Ishikawa (cell line): ENCODE measurements around the gene THSD4.

Source experiments
- EGR1 ChIP-seq: IDR thresholded peaks from 2 replicates; pipeline ENCODE4 v1.6.1; 2012
- EP300 ChIP-seq: IDR thresholded peaks from 2 replicates; pipeline ENCODE4 v1.6.1; 2012; ENCODE audit warnings: borderline replicate concordance
- RAD21 ChIP-seq: IDR thresholded peaks from 2 replicates; pipeline ENCODE4 v1.6.1; 2012; ENCODE audit warnings: low read depth
- REST ChIP-seq: IDR thresholded peaks from 2 replicates; pipeline ENCODE4 v1.6.1; 2012; ENCODE audit warnings: low read depth, mild to moderate bottlenecking
- TEAD4 ChIP-seq: IDR thresholded peaks from 2 replicates; pipeline ENCODE4 v1.6.1; 2012

- TF ChIP-seq EP300 (no peak), RAD21 (no peak), REST (no peak), EGR1 (no peak), TEAD4 (no peak)
These were observed 582.0 kb downstream of the THSD4 start for GRCh38 chr15:71697236-71697635.
